ENCODE results near the gene TAS2R40. TPM values are rescaled to one million over a fixed set of nuclear protein-coding genes. Genes with fewer than 3 reads are reported as not detected.

Gene TAS2R40
- total RNA-seq, 1 experiment from 2014 or later = not detected

GRCh38 chr7:143181349-143181748 is 40.5 kb upstream of the TAS2R40 start (continued):
- TF ChIP-seq REST (IDR thresholded peaks at IDR 0.05; ENCODE audit: low read depth) (no peak), SP1 (IDR thresholded peaks at IDR 0.05; ENCODE audit: low read depth) (no peak), YY1 (IDR thresholded peaks at IDR 0.05; ENCODE audit: extremely low read depth, insufficient replicate concordance, low read depth, low read length) (no peak), CEBPB (IDR thresholded peaks at IDR 0.05; ENCODE audit: low read depth) (no peak), TCF7L2 (IDR thresholded peaks at IDR 0.05; ENCODE audit: borderline replicate concordance, extremely low read depth, insufficient read depth, insufficient read length) (no peak), EZH2 (IDR thresholded peaks at IDR 0.05) (no peak), ATF3 (IDR thresholded peaks at IDR 0.05) (no peak), ELF1 (IDR thresholded peaks at IDR 0.05; ENCODE audit: borderline replicate concordance, low read depth) (no peak), EGR1 (IDR thresholded peaks at IDR 0.05; ENCODE audit: low read depth) (no peak)
- TF ChIP-seq, protein P1, sequence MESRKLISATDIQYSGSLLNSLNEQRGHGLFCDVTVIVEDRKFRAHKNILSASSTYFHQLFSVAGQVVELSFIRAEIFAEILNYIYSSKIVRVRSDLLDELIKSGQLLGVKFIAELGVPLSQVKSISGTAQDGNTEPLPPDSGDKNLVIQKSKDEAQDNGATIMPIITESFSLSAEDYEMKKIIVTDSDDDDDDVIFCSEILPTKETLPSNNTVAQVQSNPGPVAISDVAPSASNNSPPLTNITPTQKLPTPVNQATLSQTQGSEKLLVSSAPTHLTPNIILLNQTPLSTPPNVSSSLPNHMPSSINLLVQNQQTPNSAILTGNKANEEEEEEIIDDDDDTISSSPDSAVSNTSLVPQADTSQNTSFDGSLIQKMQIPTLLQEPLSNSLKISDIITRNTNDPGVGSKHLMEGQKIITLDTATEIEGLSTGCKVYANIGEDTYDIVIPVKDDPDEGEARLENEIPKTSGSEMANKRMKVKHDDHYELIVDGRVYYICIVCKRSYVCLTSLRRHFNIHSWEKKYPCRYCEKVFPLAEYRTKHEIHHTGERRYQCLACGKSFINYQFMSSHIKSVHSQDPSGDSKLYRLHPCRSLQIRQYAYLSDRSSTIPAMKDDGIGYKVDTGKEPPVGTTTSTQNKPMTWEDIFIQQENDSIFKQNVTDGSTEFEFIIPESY (IDR thresholded peaks at IDR 0.05; ENCODE audit: extremely low read depth, insufficient replicate concordance, low read length) = no peak

Data from HCT116 (cell line).